LNCaP clone FGC (cell line): ENCODE results near the gene FAM83D.

ENCODE experiments used
- DNase-seq: peaks from one replicate; pipeline ENCODE4 v3.0.0-alpha.2; 2011; ENCODE audit warnings: low read depth
- H3K4me3 ChIP-seq: 2 replicates; pipeline ENCODE4 v1.5.1; 2011; ENCODE audit warnings: mild to moderate bottlenecking, low read depth, low read length, control low read depth
- TF ChIP-seq, protein P1 (sequence below): IDR thresholded peaks from 2 replicates; pipeline ENCODE4 v1.5.1; 2012; ENCODE audit warnings: mild to moderate bottlenecking; ENCODE audit not compliant: control insufficient read depth, insufficient read depth; ENCODE audit errors: extremely low read depth

FAM83D gene

DNA sequence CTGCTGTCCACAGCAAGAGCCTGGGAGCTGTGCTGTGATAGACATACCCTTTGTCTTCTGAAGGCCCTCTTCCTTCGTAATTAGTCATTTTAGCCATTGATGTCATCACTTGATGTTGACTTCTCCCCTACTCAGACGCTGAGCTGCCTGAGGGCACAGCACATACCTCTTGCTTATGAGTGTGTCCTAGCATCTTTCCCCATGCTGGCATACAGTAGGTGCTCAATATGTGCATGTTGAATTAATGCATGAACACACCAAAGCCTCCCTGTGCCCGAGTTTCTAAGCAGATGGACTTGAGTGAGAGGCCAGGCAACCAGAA lies 35.8 kb upstream of the FAM83D start:
- H3K4me3 ChIP-seq = no peak overlapping the region
- TF ChIP-seq, protein P1, sequence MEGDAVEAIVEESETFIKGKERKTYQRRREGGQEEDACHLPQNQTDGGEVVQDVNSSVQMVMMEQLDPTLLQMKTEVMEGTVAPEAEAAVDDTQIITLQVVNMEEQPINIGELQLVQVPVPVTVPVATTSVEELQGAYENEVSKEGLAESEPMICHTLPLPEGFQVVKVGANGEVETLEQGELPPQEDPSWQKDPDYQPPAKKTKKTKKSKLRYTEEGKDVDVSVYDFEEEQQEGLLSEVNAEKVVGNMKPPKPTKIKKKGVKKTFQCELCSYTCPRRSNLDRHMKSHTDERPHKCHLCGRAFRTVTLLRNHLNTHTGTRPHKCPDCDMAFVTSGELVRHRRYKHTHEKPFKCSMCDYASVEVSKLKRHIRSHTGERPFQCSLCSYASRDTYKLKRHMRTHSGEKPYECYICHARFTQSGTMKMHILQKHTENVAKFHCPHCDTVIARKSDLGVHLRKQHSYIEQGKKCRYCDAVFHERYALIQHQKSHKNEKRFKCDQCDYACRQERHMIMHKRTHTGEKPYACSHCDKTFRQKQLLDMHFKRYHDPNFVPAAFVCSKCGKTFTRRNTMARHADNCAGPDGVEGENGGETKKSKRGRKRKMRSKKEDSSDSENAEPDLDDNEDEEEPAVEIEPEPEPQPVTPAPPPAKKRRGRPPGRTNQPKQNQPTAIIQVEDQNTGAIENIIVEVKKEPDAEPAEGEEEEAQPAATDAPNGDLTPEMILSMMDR = no peak
- DNase-seq = no peak

DNA sequence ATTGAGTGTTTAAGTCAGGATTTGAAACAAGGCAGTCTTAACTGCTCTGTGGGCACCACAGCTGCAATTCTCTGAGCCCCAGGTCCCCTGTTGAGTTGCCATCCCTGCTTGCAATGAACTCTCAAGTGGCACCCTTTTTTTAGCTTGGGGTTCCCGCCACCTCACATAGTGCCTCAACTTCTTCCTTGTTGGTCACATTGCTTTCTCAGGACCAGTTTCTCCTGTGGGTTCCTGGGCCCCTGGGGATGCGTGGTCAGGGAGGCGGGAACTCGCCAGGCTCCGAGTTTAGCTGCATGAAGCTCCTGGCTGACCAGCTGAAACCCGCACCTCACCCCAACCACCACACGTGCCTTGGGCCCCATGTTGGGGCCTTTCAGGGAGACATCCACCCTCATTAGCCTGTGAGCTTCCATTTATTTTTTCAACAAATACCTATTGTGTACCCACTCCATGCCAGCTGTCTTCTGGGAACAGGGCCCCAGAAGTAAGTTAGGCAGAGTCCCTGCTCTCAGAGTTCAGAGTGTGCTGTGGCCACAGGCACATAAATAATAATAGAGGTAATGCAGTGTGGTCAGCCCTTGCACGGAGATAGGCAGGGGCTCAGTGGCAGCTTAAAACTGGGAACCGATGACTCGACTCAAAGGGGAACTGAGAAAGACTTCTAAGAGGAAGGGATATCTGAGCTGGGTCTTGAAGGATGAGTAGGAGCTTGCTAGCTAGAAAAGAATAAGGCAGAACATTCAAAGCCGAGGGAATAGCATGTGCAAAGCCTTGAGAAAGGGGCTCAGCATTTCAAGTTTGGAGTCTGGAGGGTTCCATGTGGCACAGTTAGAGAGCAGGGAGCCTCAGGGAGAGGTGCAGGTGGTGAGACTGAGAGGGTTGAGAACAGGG lies 33.9 kb upstream of the FAM83D start:
- no peak for DNase-seq
- H3K4me3 ChIP-seq = no peak overlapping the region
- TF ChIP-seq, protein P1 = no peak

DNA sequence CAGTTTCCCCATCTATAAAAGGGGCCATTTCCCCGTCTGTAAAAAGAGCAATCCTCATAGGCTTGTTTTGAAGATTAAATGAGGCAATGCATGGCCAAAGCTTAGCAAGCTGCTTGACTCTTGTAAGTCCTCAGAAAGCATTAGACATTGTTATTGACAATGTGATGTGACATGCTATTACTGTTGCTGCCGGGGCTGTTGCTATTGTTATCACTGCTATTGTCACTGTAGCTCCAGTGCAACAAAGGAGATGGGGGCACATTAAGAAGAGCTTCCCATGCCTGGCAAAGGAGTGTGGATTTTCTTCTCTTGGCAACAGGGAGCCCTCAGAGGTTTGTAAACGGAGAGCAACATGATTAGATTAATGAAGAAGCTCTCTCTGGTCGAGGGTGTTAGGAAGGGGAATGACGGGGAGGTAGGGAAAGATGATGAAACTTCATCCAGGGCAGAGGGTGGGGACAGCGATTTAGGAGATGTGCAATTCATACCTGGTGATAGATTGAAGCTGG lies 33.1 kb upstream of the FAM83D start:
- TF ChIP-seq, protein P1 = no peak
- no peak for DNase-seq
- no peak overlapping the region for H3K4me3 ChIP-seq

DNA sequence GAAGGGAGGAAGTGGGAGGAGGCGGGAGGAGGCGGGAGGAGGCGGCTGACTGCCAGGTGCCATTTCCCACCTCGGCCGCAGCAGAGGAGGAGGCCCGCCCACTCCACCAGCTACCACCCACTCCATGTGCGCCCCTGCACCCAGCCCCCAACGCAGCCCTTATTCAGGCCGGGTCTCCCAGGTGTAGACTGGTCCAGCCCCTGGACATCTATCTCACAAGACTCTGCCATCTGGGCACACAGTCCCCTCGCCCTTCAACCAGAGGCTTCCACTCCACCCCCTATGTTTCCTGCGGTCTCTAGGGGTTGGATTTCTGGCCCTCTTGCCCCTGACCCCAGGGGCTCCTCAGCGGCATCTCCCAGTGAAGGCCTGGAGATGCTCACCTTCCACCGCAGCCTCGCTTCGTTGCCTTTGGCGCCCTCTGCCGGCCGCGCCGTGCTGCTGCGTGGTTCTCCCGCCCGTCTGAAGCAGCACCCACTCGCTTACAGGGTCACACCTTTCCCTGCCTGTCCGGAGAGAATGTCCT lies 32.6 kb upstream of the FAM83D start:
- TF ChIP-seq, protein P1 = peak; percentile 99
- H3K4me3 ChIP-seq = no peak overlapping the region
- no peak for DNase-seq

DNA sequence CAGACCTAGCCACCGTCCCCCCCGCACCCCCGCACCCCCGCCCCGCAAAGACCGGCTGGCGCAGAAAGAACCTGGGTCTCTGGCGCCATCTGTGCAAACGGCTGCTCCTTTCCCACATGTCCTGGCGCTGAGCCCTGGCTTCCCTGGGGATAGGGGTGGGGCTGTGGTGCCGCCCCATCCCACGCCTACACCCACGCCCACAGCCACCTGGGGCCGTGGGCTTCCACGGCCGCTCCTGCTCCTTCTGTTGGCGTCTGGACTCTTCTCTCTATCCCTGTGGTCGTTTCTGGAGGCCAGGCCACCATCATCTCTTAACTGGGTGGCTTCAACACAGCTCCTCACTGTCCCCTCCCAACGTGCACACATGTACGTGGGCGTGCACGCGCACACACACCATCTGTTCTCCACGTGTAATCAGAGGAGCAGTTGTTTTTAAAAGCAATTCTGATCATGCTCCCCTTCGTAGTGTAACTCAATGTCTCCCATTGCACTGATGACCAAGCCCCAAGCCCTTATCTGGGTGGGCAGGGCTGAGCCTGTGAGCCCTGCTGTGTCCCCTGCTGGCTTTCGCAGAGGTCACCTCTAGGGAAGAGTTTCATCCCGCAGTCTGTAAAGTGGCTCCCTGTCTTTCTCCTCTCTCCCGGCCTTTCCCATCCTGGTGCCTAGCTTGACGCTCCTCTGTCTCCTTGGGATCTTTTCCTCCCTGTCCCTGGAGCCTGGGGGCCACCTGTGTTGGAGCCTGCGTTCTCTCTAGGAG lies 31.9 kb upstream of the FAM83D start:
- TF ChIP-seq, protein P1 = no peak
- H3K4me3 ChIP-seq = no peak overlapping the region
- no peak for DNase-seq

DNA sequence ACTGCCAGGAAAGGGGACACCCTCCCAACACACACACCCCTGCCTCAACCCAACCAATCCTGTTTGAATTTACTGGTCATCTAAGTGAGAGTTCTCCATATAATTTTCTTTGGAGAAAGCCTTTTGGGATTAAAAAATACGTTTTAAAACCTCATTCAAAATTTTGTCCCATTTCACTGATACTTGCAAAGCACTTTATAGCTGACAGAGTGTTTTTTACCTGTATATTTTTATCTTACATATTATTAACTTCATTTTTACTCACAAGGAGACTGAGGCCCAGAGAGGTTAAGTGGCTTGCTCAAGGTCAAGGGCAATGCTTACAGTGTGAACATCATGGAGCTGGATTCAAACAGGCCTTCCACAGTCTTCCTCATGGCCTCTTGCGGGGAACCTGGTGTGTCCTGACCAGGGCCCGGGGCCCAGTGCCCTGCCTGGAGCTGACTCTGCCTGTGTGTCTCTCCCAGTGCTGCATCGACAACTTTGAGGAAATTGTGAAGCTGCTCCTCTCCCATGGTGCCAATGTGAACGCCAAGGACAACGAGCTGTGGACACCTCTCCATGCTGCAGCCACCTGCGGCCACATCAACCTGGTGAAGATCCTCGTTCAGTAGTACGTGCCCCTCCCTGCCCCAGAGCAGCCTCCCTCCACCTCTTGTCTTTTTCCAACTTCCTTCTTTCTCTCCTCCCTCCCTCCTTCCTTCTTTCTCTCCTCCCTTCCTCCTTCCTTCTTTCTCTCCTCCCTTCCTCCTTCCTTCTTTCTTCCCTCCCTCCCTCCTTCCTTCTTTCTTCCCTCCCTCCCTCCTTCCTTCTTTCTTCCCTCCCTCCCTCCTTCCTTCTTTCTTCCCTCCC lies 30.9 kb upstream of the FAM83D start:
- TF ChIP-seq, protein P1 = no peak
- no peak overlapping the region for H3K4me3 ChIP-seq
- DNase-seq = no peak
